Lower leg skin (tissue), 4 donors: ENCODE measurements around the gene HOXA5. TPM values are rescaled to one million over a fixed set of nuclear protein-coding genes. Genes with fewer than 3 reads are reported as not detected.
A peak's percentile ranks its signal among the peaks of the same experiment; 100 is the strongest.

Experiments used
- DNase-seq, 2 donors: peaks; one replicate each; pipeline ENCODE4 v3.0.0-alpha.2; 2019; ENCODE audit warnings: low spot score in 2 of 2
- H3K4me3 ChIP-seq: fragments of 200-600 bp; sonication (generic); 2 replicates; pipeline ENCODE4 v1.5.1; 2017; ENCODE audit warnings: mild to moderate bottlenecking, low read depth; ENCODE audit not compliant: poor library complexity, severe bottlenecking
- CTCF ChIP-seq, 3 donors: fragments of 450-650 bp; IDR thresholded peaks; one replicate each; pipeline ENCODE4 v1.5.1; 2016; ENCODE audit warnings: antibody characterized with exemption in 3 of 3, mild to moderate bottlenecking in 3 of 3, moderate library complexity in 2 of 3
- POLR2A ChIP-seq, 2 donors: fragments of 450-650 bp; IDR thresholded peaks; one replicate each; pipeline ENCODE4 v1.6.1; 2016 to 2017; ENCODE audit warnings: antibody characterized with exemption in 2 of 2, mild to moderate bottlenecking in 1 of 2, moderate library complexity in 1 of 2
- WGBS, 2 donors: methylation state at CpG; one replicate each; pipeline ENCODE4 v1.1.5; 2018; 5-methylcytosine and 5-hydroxymethylcytosine counted together
- intact Hi-C: fragments of 100-400 bp; cut with DNase I; formaldehyde crosslinking; loops from one replicate; pipeline ENCODE4 v1.15.0; 2023; ENCODE audit warnings: low total_unique reads
- total RNA-seq, 4 donors: library from RNA; depleted of rRNA; stranded (reverse); fragments of >200 nt; gene quantifications; one replicate each; pipeline ENCODE4 v1.1.0, GENCODE V29; 2016

The HOXA5 gene
- total RNA-seq, 4 donors from 2014 or later = 5.1 to 15.1 (median 6.1) TPM

GRCh38 chr7:27155816-27156507 lies 12.5 kb upstream of the HOXA5 start:
- 1% methylated on average over 48 to 63 of the region's 63 CpGs for WGBS, 2 donors
- DNase-seq = peak in 1 of 2 donors; percentile 89
- intact Hi-C loops = no loop called here
- H3K4me3 ChIP-seq = peak overlapping the region; percentile 56
- no peak for TF ChIP-seq POLR2A (IDR thresholded peaks at IDR 0.05)
- TF ChIP-seq CTCF (IDR thresholded peaks at IDR 0.05) = no peak

- intact Hi-C loops = loop anchor here (5.0 kb wide), 1 partner anchor 293 kb away; the partner anchor contains the start of gene SKAP2
- DNase-seq = peak in 1 of 2 donors; percentile 86
- TF ChIP-seq CTCF (IDR thresholded peaks at IDR 0.05) (no peak), POLR2A (IDR thresholded peaks at IDR 0.05) (no peak)
- peak overlapping the region; percentile 56 for H3K4me3 ChIP-seq
- 41 to 46% methylated on average over 46 to 48 of the region's 48 CpGs for WGBS, 2 donors
Observed at GRCh38 chr7:27154901-27155815, 11.7 kb upstream of the HOXA5 start.

- WGBS, 2 donors = 71% methylated on average over 10 of the region's 10 CpGs
- no peak overlapping the region for H3K4me3 ChIP-seq
- intact Hi-C loops = loop anchor here (5.0 kb wide), 1 partner anchor 292 kb away; the partner anchor contains the start of gene SKAP2
- peak; percentile 17 to 82 for DNase-seq
- no peak for TF ChIP-seq POLR2A (IDR thresholded peaks at IDR 0.05)
- TF ChIP-seq CTCF (IDR thresholded peaks at IDR 0.05) = no peak
Observed at GRCh38 chr7:27154369-27154768, 10.9 kb upstream of the HOXA5 start.

GRCh38 chr7:27153526-27153925 lies 10.0 kb upstream of the HOXA5 start:
- 76 to 78% methylated on average over 3 of the region's 3 CpGs for WGBS, 2 donors
- TF ChIP-seq POLR2A (IDR thresholded peaks at IDR 0.05) = no peak
- no peak for TF ChIP-seq CTCF (IDR thresholded peaks at IDR 0.05)
- no peak overlapping the region for H3K4me3 ChIP-seq
- intact Hi-C loops = loop anchor here (5.0 kb wide), 1 partner anchor 291 kb away; the partner anchor contains the start of gene SKAP2
- peak; percentile 7 to 62 for DNase-seq

GRCh38 chr7:27152816-27153442 lies 9.4 kb upstream of the HOXA5 start:
- no peak overlapping the region for H3K4me3 ChIP-seq
- no peak for TF ChIP-seq POLR2A (IDR thresholded peaks at IDR 0.05)
- TF ChIP-seq CTCF (IDR thresholded peaks at IDR 0.05) = no peak
- DNase-seq = peak in 1 of 2 donors; percentile 14
- WGBS, 2 donors = 25 to 34% methylated on average over 18 to 22 of the region's 22 CpGs
- intact Hi-C loops = loop anchor here (5.0 kb wide), 1 partner anchor 291 kb away; the partner anchor contains the start of gene SKAP2
